CMK (cell line): ENCODE measurements around the gene GATA1.
"Not testable (repeated sequence)": the region's sequence is repeated elsewhere in the genome, so short reads cannot be mapped to it uniquely, and the experiment has no call there.

Experiments used
- DNase-seq: peaks from one replicate; pipeline ENCODE4 v3.0.0-alpha.2; 2010; ENCODE audit warnings: low read depth

The GATA1 gene

DNA sequence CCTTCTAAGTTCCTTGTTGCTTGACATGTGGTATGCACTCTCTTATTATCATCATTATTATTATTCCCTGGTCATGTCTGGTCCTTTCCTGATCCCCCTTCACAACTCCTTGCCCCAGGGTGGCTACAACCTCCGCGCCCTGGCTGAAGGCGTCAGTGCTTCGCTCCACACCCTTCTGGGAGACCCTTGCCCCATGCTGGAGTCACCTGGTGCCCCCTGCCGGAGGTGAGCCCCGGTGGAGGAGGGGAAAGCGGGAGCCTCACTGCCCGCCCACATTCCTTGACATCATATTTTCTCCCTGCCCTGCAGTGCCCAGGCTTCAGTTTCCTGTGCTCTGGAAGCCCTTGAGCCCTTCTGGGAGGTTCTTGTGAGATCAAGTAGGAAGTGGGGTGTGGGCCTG lies 28.9 kb downstream of the GATA1 start:
- no peak for DNase-seq

DNA sequence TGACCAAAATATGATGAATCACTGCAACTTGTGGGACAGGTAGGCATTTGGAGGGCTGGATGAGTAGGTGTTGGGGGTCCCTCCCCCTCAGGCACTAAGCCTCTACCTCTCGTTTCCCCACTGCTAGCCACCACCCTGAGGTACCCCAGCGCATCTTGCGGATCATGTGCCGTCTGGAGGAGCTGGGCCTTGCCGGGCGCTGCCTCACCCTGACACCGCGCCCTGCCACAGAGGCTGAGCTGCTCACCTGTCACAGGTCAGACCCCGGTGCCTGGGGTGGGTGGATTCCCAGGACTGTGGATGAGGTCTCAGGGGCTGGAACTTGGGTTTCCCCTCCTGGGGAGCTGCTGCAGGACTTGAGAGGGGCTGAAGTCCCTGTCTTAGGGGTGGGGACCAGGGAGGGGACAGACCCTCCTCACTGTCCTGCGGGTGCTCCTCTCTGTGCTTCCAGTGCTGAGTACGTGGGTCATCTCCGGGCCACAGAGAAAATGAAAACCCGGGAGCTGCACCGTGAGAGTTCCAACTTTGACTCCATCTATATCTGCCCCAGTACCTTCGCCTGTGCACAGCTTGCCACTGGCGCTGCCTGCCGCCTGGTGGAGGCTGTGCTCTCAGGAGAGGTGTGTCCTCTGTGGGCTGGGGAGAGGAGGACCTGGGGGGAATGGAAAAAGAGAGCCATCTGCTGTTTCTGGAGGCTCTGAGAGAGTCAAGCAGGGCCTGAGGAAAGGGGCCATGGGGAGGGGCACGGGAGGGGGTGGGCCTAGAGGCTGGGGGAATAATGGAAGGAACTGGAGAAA lies 29.8 kb downstream of the GATA1 start:
- no peak for DNase-seq

DNA sequence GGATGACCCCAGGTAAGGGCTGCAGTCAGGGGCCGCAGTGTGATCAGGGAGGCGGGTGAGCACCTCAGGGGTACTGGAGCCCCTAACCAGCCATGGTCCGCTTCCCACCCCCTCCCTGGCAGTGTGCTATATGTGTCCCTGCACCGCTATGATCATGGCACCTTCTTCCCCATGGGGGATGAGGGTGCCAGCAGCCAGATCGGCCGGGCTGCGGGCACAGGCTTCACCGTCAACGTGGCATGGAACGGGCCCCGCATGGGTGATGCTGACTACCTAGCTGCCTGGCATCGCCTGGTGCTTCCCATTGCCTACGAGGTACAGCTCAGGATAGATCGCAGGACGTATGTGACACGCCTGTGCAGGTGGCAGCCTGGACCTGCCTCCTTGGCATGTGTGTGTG lies 31.7 kb downstream of the GATA1 start:
- no peak for DNase-seq

DNA sequence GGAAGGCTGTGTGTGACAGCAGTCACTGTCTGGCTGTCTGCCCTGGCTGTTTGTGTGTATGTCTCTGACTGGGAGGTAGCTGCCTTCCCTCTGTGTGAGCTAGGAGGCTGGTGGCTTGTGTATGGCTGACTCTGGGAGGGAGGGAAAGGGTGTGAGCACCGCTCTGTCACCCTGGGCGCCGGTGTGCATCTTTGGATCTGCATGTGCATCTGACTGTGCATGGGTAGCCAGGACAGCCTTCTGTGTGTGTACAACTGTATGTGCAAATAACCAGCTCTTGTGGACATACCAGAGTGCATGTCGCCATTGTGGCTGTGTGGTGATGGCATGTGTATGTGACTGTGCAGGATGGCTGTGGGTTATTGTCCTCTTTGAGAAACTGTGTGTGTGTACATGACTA lies 32.5 kb downstream of the GATA1 start:
- no peak for DNase-seq

DNA sequence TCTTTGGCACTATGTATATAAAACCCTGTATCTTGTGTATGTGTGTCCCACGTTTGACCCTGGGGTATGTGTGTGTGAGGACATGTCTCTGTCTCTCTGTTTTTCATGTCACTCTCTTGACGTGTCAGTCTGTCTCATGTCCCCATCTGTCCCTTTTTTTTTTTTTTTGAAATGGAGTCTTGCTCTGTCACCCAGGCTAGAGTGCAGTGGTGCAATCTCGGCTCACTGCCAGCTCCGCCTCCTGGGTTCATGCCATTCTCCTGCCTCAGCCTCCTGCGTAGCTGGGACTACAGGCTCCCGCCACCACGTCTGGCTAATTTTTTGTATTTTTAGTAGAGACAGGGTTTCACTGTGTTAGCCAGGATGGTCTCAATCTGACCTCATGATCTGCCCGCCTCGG lies 33.0 kb downstream of the GATA1 start:
- DNase-seq, result not testable (repeated sequence)

DNA sequence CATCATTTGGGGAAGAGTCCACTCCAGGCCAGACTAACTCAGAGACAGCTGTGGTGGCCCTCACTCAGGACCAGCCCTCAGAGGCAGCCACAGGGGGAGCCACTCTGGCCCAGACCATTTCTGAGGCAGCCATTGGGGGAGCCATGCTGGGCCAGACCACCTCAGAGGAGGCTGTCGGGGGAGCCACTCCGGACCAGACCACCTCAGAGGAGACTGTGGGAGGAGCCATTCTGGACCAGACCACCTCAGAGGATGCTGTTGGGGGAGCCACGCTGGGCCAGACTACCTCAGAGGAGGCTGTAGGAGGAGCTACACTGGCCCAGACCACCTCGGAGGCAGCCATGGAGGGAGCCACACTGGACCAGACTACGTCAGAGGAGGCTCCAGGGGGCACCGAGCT lies 36.7 kb downstream of the GATA1 start:
- no peak for DNase-seq

DNA sequence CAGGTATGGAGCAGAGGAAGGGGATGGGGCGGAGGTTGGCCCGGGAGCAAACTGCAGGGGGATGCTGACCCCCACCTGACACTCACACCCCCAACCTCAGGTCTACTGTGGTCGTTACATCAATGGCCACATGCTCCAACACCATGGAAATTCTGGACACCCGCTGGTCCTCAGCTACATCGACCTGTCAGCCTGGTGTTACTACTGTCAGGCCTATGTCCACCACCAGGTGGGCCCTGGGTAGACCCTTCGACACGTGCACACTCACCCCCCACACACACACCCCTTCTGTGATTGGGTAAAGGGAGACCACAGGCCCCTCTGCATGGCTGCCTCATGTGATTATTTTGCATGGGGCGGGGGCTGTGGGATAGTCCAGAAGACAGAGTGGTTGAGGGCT lies 37.7 kb downstream of the GATA1 start:
- DNase-seq, result no peak

DNA sequence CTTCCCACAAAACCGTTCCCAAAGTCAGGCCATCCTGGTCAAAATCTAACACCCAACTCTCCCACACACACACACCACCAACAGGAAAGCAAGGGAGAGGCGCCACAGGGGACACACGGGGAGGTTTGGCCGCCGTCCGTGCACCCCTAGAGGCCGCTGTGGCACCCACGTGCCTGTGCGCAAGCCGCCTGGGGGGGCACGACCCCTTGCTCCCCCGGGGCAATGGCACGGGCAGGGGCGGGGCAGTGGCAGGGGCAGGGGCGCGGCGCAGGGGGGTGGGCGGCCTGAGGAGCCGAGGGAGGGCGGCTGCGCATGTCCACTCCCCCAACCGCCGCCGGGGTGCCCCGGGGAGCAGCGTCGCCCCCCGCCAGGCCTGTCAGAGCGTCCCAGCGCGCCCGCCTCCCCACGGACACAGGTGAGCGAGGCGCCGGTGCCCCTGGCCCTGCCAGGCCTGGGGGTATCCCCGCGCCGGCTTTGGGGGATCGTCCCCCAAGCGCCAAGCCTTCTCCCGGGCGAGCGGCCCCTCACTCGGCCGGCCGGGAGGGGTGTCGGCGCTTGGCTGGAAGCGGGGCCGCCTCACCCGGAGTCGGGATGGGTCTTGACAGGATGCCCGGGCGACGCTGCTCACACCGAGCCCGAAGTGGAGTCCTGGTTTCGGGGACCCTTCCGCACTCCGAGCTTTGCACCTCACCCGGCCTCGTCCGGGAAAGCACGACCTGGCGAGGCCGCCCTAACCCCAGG lies 39.9 kb downstream of the GATA1 start, which contains the start of gene ERAS:
TSS of gene ERAS (plus strand) at position 379 of the 741 bp plus-strand sequence. CDS start 2,611 bp downstream, outside the sequence.
- no peak for DNase-seq

DNA sequence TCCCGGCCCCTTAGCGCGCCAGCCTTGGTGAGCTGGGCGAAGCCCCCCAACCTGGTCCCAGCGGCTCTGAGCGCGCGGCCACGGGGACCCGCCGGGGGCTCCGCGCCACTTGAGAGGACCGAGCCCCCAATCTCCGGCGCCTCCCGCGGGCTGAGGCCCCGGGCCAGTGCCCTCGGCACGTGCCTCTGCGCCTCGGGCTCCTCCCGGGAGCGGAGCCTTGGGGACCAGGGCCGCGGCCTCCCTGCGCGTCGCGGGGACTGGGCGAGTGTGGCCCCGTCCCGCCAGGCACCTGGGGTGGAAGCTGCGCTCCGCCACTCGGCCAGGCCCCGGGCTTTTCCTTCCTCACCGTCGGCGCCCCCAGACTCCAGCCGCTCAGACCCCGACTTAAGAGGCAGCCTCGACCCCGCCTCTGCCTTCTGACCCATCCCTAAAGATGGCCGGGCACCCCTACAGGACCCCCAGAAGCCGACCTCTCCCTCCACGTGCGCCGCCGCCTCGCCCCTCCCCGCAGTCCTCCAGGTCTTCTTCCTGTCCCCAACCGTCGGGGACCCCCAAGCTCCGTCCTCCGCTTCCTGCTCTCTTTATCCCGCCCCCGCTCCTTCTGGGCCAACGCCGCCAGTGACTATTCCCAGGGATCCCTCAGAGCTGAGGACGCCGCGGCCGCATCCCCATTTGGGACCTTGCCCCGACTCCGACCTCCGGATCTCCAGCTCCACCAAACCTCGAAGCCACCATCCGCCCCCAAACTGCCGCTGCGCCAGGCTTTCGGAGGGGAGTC lies 40.7 kb downstream of the GATA1 start:
- no peak for DNase-seq

DNA sequence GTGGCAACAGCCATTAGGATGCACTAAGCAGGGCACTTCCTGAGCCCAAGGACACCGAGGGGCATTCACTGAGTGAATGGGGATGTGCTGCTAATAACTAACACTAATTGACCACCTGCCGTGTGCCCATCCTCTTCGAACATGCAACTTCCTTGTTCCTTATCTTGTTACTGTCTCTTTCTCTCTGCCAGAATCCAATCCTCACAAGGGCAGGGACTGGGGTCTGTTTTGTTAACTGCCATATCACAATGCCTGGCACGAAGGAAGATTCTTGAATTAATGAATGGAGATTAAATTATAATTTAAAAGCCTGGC lies 41.2 kb downstream of the GATA1 start:
- no peak for DNase-seq

DNA sequence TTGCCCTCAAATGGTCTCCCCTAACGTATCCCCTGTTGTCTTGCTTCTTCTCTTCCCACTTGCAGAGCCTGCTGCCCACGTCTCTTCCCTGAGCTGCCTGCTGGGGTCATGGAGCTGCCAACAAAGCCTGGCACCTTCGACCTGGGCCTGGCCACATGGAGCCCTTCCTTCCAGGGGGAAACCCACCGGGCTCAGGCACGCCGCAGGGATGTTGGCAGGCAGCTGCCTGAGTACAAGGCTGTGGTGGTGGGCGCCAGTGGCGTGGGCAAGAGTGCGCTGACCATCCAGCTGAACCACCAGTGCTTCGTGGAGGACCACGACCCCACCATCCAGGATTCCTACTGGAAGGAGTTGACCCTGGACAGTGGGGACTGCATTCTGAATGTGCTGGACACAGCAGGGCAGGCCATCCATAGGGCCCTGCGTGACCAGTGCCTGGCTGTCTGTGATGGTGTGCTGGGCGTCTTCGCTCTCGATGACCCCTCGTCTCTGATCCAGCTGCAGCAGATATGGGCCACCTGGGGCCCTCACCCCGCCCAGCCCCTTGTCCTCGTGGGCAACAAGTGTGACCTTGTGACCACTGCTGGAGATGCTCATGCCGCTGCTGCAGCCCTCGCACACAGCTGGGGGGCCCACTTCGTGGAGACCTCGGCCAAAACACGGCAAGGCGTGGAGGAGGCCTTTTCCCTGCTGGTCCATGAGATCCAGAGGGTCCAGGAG lies 42.8 kb downstream of the GATA1 start:
- DNase-seq, result no peak

DNA sequence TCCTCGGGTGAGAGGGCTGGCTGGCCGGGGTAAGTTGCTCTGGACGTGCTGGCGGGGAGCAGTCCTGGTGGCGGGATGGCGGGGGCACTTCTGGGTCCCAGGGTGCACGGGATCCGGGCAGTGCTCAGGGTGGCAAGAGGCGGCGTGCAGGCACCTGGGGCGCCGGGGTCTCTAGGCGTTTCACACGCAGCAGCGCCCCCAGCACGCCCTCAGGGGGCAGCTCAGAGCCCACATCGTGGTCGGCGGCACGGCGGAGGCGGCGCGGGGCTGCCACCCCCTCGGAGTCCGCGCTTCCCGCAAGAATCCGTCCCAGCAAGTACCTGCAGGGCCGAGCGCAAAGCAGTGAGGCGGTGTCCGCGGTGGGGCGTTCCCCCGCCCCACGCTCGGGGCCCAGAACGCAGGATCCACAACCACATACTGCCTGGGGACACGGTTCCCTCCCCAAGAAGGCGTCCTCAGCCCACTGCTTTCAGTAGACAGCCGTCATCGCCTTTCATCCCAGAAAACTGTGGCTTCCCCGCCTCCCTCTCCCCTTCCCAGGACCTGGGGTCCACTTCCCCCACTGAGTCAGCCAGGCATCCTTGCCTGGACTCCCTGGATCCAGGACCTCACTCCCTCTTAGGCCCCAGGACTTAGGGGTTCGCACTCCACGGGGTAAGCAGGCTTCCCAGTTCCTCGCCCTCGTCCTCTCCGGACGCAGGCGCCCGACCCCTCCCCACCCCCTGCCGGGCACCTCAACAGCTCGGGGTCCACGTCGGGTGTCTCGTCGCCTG lies 44.9 kb downstream of the GATA1 start:
- no peak for DNase-seq

DNA sequence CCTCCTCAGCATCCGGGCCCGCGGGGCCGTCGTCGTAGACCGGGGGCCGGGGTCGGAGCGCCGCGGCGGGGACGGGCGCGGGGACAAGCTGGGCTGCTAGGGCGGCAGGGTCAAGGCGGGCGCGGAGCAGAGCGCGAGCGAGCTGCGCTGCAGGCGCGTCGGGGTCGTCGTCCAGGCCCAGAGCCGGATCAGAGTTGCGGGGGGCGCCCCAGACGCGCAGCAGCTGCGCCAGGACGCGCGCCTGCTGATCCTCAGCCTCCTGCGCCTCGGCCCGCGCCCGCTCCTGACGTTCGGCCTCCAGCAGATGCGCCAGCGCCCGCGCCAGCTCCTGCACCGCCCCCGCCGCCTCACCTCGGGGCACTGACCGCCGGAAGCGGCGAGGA lies 45.5 kb downstream of the GATA1 start:
- no peak for DNase-seq

DNA sequence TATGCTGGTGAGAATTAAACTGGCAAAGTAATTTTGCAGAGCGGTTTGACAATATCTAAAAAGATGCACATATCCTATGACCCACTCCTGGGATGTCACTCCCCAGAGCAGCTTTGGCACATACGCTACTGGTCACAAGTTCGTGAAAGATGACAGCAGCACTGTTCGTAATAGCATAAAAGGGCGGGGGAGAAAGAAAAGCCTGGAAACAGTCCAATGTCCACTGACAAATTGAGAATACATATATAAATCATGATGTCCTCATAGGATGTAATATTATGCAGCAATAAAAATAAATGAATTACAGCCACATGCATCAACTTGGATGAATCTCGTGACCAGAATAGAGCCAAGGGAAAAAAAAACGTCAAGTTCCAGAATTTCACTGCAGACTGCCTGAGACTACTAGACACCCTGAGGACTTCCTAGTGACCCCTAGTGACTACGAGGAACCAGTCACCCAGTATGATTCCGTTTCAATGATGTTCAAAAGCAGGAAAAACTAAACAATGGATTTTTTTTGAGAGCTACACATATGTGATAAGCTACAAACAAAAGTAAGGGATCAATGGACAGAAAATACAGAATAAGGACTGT lies 47.2 kb downstream of the GATA1 start:
- no peak for DNase-seq

DNA sequence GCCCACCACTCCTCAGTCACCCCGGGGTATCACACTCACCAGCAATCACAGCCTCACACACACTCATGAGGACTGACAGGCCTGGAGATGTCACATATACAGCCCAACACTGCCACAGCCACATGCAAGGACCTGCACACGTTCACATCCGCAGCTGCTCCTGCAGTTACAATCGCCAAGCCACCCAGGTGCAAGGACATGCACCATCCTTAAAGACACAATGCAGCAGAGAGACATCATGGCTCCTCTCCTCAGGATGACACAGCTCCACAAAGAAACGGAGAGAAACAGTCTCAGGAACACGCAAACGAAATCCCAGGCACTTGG lies 48.0 kb downstream of the GATA1 start:
- no peak for DNase-seq

DNA sequence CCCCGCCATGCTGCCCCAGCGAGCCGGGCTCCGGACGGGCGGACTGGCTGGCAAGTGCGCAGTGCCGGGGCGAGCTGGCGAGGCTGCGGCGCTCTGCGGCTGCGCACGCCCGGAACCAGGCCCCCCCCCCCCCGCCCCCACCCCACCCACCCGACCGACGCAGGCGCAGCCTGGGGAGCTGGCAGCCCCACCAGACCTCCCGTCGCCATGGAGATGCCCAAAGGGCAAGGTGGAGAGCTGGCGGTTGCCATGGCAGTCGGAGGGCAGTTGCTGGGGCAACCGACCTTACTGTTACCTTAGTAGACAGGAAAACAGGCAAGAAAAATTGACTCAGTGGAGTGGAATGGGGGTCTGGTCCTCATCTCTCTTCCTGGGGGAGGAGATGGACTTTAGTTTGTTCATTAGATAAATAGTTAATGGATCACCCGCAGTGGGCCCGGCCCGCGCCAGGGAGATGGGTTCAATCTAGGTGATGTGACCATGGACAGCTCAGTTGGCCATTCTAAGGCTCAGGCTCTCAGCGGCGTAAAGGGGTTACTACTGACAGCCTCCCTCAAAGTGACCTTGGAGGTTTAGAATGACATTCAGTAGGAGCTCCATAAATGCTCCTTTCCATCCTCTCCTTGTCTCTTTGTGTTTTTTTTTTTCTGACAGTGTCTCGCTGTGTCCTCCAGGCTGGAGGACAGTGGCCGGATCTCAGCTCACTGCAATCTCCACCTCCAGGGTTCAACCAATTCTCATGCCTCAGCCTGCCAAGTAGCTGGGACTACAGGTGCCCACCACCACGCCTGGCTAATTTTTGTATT lies 49.3 kb downstream of the GATA1 start, which contains the start of gene PCSK1N:
TSS of gene PCSK1N (minus strand) at position 87 of the 806 bp plus-strand sequence. CDS start at position 9, 78 bp downstream.
- no peak for DNase-seq

DNA sequence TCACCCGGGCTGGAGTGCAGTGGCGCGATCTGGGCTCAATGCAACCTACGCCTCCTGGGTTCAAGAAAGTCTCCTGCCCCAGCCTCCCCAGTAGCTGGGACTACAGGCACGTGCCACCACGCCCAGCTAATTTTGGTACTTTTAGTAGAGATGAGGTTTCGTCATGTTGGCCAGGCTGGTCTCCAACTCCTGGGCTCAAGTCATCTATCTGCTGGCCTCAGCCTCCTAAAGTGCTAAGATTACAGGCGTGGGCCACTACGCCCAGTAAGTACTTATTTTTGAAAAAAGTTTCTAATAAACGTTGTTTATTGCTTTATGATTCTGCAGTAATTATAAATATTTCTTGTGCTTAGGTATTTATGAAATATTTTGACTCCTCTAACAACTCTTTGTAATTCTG lies 53.3 kb downstream of the GATA1 start:
- DNase-seq, result no peak
